Aorta (tissue), 5 donors: ENCODE measurements around the gene ORAI2. TPM values are rescaled to one million over a fixed set of nuclear protein-coding genes. Genes with fewer than 3 reads are reported as not detected.
"Not testable (repeated sequence)": the region's sequence is repeated elsewhere in the genome, so short reads cannot be mapped to it uniquely, and the experiment has no call there.

Experiments
- ATAC-seq: fragments of 200-7000 bp; cut with Tn5 transposase; one replicate; pipeline ENCODE4 v1.9.1; 2022; ENCODE audit warnings: moderate library complexity; ENCODE audit not compliant: low FRiP score
- DNase-seq, 2 donors: peaks; one replicate each; pipeline ENCODE4 v3.0.0-alpha.2; 2020
- H3K27ac ChIP-seq, 2 donors: one replicate each; pipeline ENCODE4 v1.5.1; 2013; ENCODE audit warnings: low read length in 2 of 2, mild to moderate bottlenecking in 2 of 2, moderate library complexity in 2 of 2, control low read depth in 1 of 2, inconsistent platforms in 1 of 2, low read depth in 1 of 2
- H3K27me3 ChIP-seq, 2 donors: one replicate each; pipeline ENCODE4 v1.6.1; 2013; ENCODE audit warnings: control low read depth in 1 of 2, low read length in 1 of 2, mild to moderate bottlenecking in 1 of 2, moderate library complexity in 1 of 2; ENCODE audit not compliant: insufficient read depth in 2 of 2, control insufficient read depth in 1 of 2
- H3K36me3 ChIP-seq, 2 donors: one replicate each; pipeline ENCODE4 v1.6.1; 2013; ENCODE audit warnings: control low read depth in 1 of 2, low read length in 1 of 2, mild to moderate bottlenecking in 1 of 2; ENCODE audit not compliant: insufficient read depth in 2 of 2, control insufficient read depth in 1 of 2
- H3K4me1 ChIP-seq, 2 donors: one replicate each; pipeline ENCODE4 v1.6.1; 2013; ENCODE audit warnings: low read length in 2 of 2, control low read depth in 1 of 2, mild to moderate bottlenecking in 1 of 2, moderate library complexity in 1 of 2; ENCODE audit not compliant: insufficient read depth in 2 of 2, control insufficient read depth in 1 of 2
- H3K4me3 ChIP-seq, 2 donors: one replicate each; pipeline ENCODE4 v1.5.1; 2013; ENCODE audit warnings: low read length in 2 of 2, control low read depth in 1 of 2, mild to moderate bottlenecking in 1 of 2
- H3K9me3 ChIP-seq: one replicate; pipeline ENCODE4 v1.6.1; 2013; ENCODE audit warnings: mild to moderate bottlenecking, low read length; ENCODE audit not compliant: control insufficient read depth
- WGBS, 2 donors: extraction: QIAGEN DNeasy Blood & Tissue Kit; methylation state at CpG; one replicate each; pipeline ENCODE4 v1.1.7; 2013; 5-methylcytosine and 5-hydroxymethylcytosine counted together
- intact Hi-C, 2 donors: fragments of 100-400 bp; cut with DNase I; formaldehyde crosslinking; loops; one replicate each; pipeline versions ENCODE4 v1.14.2 to v1.15.0; 2022
- polyA plus RNA-seq, 2 donors: library from polyadenylated mRNA; stranded (reverse); fragments of 200-250 nt; gene quantifications; one replicate each; pipeline ENCODE4 v1.2.3, GENCODE V29; 2013
- total RNA-seq, 2 donors: library from RNA; stranded (reverse); fragmentation: NEBNext Ultra II Directional; extraction: Animal tissue kit (Norgen Biotek cat#: 25700); gene quantifications; one replicate each; pipeline ENCODE4 v1.2.1, GENCODE V29; 2021
- donor health status: healthy with polysubstance abuse.
- donor health status: Bipolar disorder and iron deficiency.
- donor health status: DM: no; HTN: no; CAD: no.
- donor health status: DM: no; HTN: no; CAD: no.
- donor health status: DM: yes; HTN: yes; CAD: no.

Gene ORAI2
- total and polyA plus RNA-seq, 4 donors = 3.1 to 25.5 (median 12.6) TPM

GRCh38 chr7:102494026-102494425 is 60.7 kb downstream of the ORAI2 start:
- intact Hi-C loops, H3K4me3 ChIP-seq, H3K4me1 ChIP-seq, H3K36me3 ChIP-seq, DNase-seq, H3K9me3 ChIP-seq, ATAC-seq, H3K27ac ChIP-seq, H3K27me3 ChIP-seq: not testable (repeated sequence)
- 73 to 80% methylated on average over 4 to 8 of the region's 15 CpGs for WGBS, 2 donors

GRCh38 chr7:102494473-102495149 is 61.2 kb downstream of the ORAI2 start:
- H3K9me3 ChIP-seq, H3K27ac ChIP-seq, H3K36me3 ChIP-seq, H3K4me3 ChIP-seq, H3K4me1 ChIP-seq, H3K27me3 ChIP-seq, intact Hi-C loops, DNase-seq: not testable (repeated sequence)
- no CpG with 5 or more reads among the region's 67 CpGs for WGBS, 2 donors
- ATAC-seq = peak; percentile 26

- intact Hi-C loops, H3K27me3 ChIP-seq, H3K4me1 ChIP-seq, H3K36me3 ChIP-seq, H3K4me3 ChIP-seq, ATAC-seq, H3K9me3 ChIP-seq, H3K27ac ChIP-seq: not testable (repeated sequence)
- WGBS, 2 donors = 73 to 84% methylated on average over 3 of the region's 10 CpGs
- DNase-seq = peak in 1 of 2 donors; percentile 46
Observed at GRCh38 chr7:102496861-102497260, 63.5 kb downstream of the ORAI2 start.

GRCh38 chr7:102497308-102497707 is 63.9 kb downstream of the ORAI2 start:
- intact Hi-C loops, H3K4me3 ChIP-seq, ATAC-seq, H3K9me3 ChIP-seq, H3K4me1 ChIP-seq, H3K27ac ChIP-seq, H3K36me3 ChIP-seq, H3K27me3 ChIP-seq: not testable (repeated sequence)
- 73 to 88% methylated on average over 1 of the region's 5 CpGs for WGBS, 2 donors
- peak in 1 of 2 donors; percentile 30 for DNase-seq

- DNase-seq, H3K9me3 ChIP-seq, H3K27ac ChIP-seq, H3K4me3 ChIP-seq, ATAC-seq, H3K36me3 ChIP-seq, H3K4me1 ChIP-seq, H3K27me3 ChIP-seq, intact Hi-C loops: not testable (repeated sequence)
- 93 to 95% methylated on average over 9 to 11 of the region's 16 CpGs for WGBS, 2 donors
Observed at GRCh38 chr7:102498321-102498720, 64.9 kb downstream of the ORAI2 start.

GRCh38 chr7:102503141-102503540 is 69.8 kb downstream of the ORAI2 start:
- ATAC-seq, H3K4me1 ChIP-seq, intact Hi-C loops, DNase-seq, H3K4me3 ChIP-seq, H3K27ac ChIP-seq, H3K36me3 ChIP-seq, H3K27me3 ChIP-seq, H3K9me3 ChIP-seq: not testable (repeated sequence)
- WGBS, 2 donors = no CpG with 5 or more reads among the region's 12 CpGs

GRCh38 chr7:102505298-102506185 is 72.2 kb downstream of the ORAI2 start:
- H3K27me3 ChIP-seq, H3K4me1 ChIP-seq, H3K36me3 ChIP-seq, H3K27ac ChIP-seq, H3K4me3 ChIP-seq, H3K9me3 ChIP-seq, intact Hi-C loops: not testable (repeated sequence)
- ATAC-seq (peak; percentile 74), DNase-seq (peak in 1 of 2 donors; percentile 48)
- 63 to 68% methylated on average over 5 of the region's 24 CpGs for WGBS, 2 donors
